HepG2 (cell line): ENCODE data around the gene FHDC1. TPM values are rescaled to one million over a fixed set of nuclear protein-coding genes. Genes with fewer than 3 reads are reported as not detected.

Experiments used
- ATAC-seq: fragments of 200-7000 bp; cut with Tn5 transposase; 3 replicates; pipeline ENCODE4 v1.9.1; 2020; ENCODE audit warnings: mild to moderate bottlenecking, moderate library complexity
- BruUV-seq: library from RNA; stranded (reverse); fragments of 400-500 nt; replicated peaks from 2 replicates; lab custom pipeline; 2021; lab: Mats Ljungman, UMichigan
- CTCF ChIA-PET: fragments of 300-600 bp; formaldehyde crosslinking; extraction: SDS; loops from one replicate; lab custom pipeline; 2021; ENCODE audit warnings: low total read pairs, inconsistent platforms, low intra/inter-chr PET ratio; lab: Yijun Ruan, JAX
- POLR2A ChIA-PET: fragments of 350-600 bp; sonication (Branson Sonifier 250); formaldehyde crosslinking; loops from one replicate; lab custom pipeline; 2020; ENCODE audit warnings: antibody characterized with exemption, inconsistent platforms; lab: Yijun Ruan, JAX
- DNase-seq: peaks from one replicate; pipeline ENCODE4 v3.0.0-alpha.2; 2015; ENCODE audit warnings: low spot score
- FAIRE-seq: peaks from 3 replicates; lab custom pipeline; 2011; peaks lifted over from hg19 to GRCh38; lab: Jason Lieb, UNC
- H2AFZ ChIP-seq: one replicate; pipeline ENCODE4 v1.6.1; 2011; ENCODE audit warnings: low read length, inconsistent platforms
- H3K27ac ChIP-seq: fragments of 300-600 bp; 3 replicates; pipeline ENCODE4 v1.8.0; 2011; ENCODE audit warnings: mixed run types, mild to moderate bottlenecking, mixed read lengths, low read length, inconsistent platforms; ENCODE audit not compliant: insufficient read depth; ENCODE audit errors: extremely low read length
- H3K27me3 ChIP-seq, 2 experiments: fragments of 200-600 bp in 1 of 2; 2 replicates in 1 of 2; 3 replicates in 1 of 2; pipeline versions ENCODE4 v1.6.0 to v1.8.0; 2011; ENCODE audit warnings: low read length in 2 of 2, mild to moderate bottlenecking in 2 of 2, moderate library complexity in 2 of 2, inconsistent platforms in 1 of 2; ENCODE audit not compliant: insufficient read depth in 2 of 2, control insufficient read depth in 1 of 2
- H3K36me3 ChIP-seq, 2 experiments: fragments of 200-600 bp in 1 of 2; replicated peaks in 1 of 2; 2 replicates in 1 of 2; 3 replicates in 1 of 2; pipeline versions ENCODE4 v1.5.1 to v1.8.0; 2011; ENCODE audit warnings: low read length in 2 of 2, inconsistent platforms in 1 of 2; ENCODE audit not compliant: insufficient read depth in 2 of 2, control insufficient read depth in 1 of 2
- H3K4me1 ChIP-seq: 2 replicates; pipeline ENCODE4 v1.5.1; 2012; ENCODE audit warnings: low read length, inconsistent platforms; ENCODE audit not compliant: insufficient read depth
- H3K4me2 ChIP-seq: 2 replicates; pipeline ENCODE4 v1.6.0; 2011; ENCODE audit warnings: low read depth, low read length, inconsistent platforms
- H3K4me3 ChIP-seq, 3 experiments: fragments of 200-600 bp in 1 of 3; sonication (generic), shearing (Covaris generic) in 1 of 3; replicated peaks in 1 of 3; 2 replicates each; pipeline ENCODE4 v1.5.1; 2011 to 2016; ENCODE audit warnings: low read length in 3 of 3, inconsistent platforms in 2 of 3, low read depth in 2 of 3, mild to moderate bottlenecking in 2 of 3, control low read depth in 1 of 3, mixed read lengths in 1 of 3; ENCODE audit not compliant: insufficient read depth in 1 of 3
- H3K79me2 ChIP-seq: one replicate; pipeline ENCODE4 v1.6.1; 2011; ENCODE audit warnings: low read length, inconsistent platforms; ENCODE audit not compliant: insufficient read depth
- H3K9ac ChIP-seq: 2 replicates; pipeline ENCODE4 v1.6.0; 2011; ENCODE audit warnings: mild to moderate bottlenecking, low read depth, low read length, inconsistent platforms; ENCODE audit not compliant: insufficient read depth
- H3K9me3 ChIP-seq: 2 replicates; pipeline ENCODE4 v1.5.1; 2012; ENCODE audit warnings: mild to moderate bottlenecking, low read length
- H4K20me1 ChIP-seq: 2 replicates; pipeline ENCODE4 v1.6.0; 2011; ENCODE audit warnings: inconsistent platforms, mild to moderate bottlenecking, low read length, moderate library complexity; ENCODE audit not compliant: insufficient read depth
- CC2D1A ChIP-seq: sonication (generic); formaldehyde crosslinking; IDR thresholded peaks from 2 replicates; pipeline ENCODE4 v1.8.1; 2023; ENCODE audit warnings: mild to moderate bottlenecking, missing genetic modification reagents
- CHD2 ChIP-seq: IDR thresholded peaks from 2 replicates; pipeline ENCODE4 v1.6.1; 2011; ENCODE audit warnings: low read depth, low read length, improper control_type of control experiment
- MAZ ChIP-seq, 2 experiments: sonication (generic) in 1 of 2; formaldehyde crosslinking in 1 of 2; IDR thresholded peaks; 2 replicates each; pipeline versions ENCODE4 v1.5.0 to v1.6.1; 2012 to 2020; ENCODE audit warnings: low read depth in 2 of 2, mild to moderate bottlenecking in 2 of 2, borderline replicate concordance in 1 of 2, improper control_type of control experiment in 1 of 2, low read length in 1 of 2, missing genetic modification reagents in 1 of 2, moderate library complexity in 1 of 2
- SNAPC4 ChIP-seq: sonication (generic); formaldehyde crosslinking; IDR thresholded peaks from 2 replicates; pipeline ENCODE4 v1.4.0; 2020; ENCODE audit warnings: mild to moderate bottlenecking, missing genetic modification reagents
- ZHX1 ChIP-seq: sonication (generic); formaldehyde crosslinking; IDR thresholded peaks from 2 replicates; pipeline ENCODE4 v1.8.1; 2022; ENCODE audit warnings: low read depth, mild to moderate bottlenecking, missing genetic modification reagents
- ZNF275 ChIP-seq: sonication (generic); formaldehyde crosslinking; IDR thresholded peaks from 2 replicates; pipeline ENCODE4 v1.8.0; 2022; ENCODE audit warnings: missing genetic modification reagents, mild to moderate bottlenecking, inconsistent platforms, borderline replicate concordance
- ZNF30 ChIP-seq: sonication (generic); formaldehyde crosslinking; IDR thresholded peaks from 2 replicates; pipeline ENCODE4 v1.5.0; 2020; ENCODE audit warnings: mild to moderate bottlenecking, missing genetic modification reagents
- ZNF639 ChIP-seq: conservative IDR thresholded peaks from 2 replicates; pipeline ENCODE4 v1.6.1; 2018; ENCODE audit warnings: missing genetic modification reagents
- ZNF704 ChIP-seq: sonication (generic); formaldehyde crosslinking; IDR thresholded peaks from 2 replicates; pipeline ENCODE4 v1.8.1; 2023; ENCODE audit warnings: mild to moderate bottlenecking, inconsistent platforms, moderate library complexity, missing genetic modification reagents, borderline replicate concordance
- WGBS: methylation state at CpG from one replicate; pipeline ENCODE4 v1.1.6; 2017; ENCODE audit warnings: low lambda C conversion rate; 5-methylcytosine and 5-hydroxymethylcytosine counted together
- in situ Hi-C: cut with HindIII; loops from 2 replicates; pipeline ENCODE4 v1.10.0; 2017; ENCODE audit warnings: low pct_unique_long_range_greater_than_20kb; ENCODE audit not compliant: extremely low pct_ligation_motif_present
- intact Hi-C: fragments of 100-400 bp; cut with micrococcal nuclease; formaldehyde crosslinking; loops from one replicate; pipeline ENCODE4 v1.10.0; 2022; ENCODE audit not compliant: unreplicated experiment
- polyA plus RNA-seq, 8 experiments: library from polyadenylated mRNA; depleted of rRNA in 3 of 8; stranded (reverse) in 7 of 8; unstranded in 1 of 8; fragments of >200 nt; fragmentation: Illumina TruSeq in 4 of 8; extraction: Trizol in 4 of 8; gene quantifications; 2 replicates each; pipeline versions ENCODE4 v1.2.1 to v1.2.3, GENCODE V29; 2011 to 2016; ENCODE audit warnings: low read depth in 4 of 8, missing spikeins in 1 of 8, mixed read lengths in 1 of 8; ENCODE audit not compliant: insufficient read depth in 1 of 8
- total RNA-seq, 5 experiments: library from RNA; depleted of rRNA; stranded (reverse); fragments of >200 nt; fragmentation: Illumina TruSeq; extraction: Trizol; gene quantifications; 2 replicates each; pipeline ENCODE4 v1.2.3, GENCODE V29; 2016; ENCODE audit warnings: low read depth in 1 of 5

The FHDC1 gene
- total and polyA plus RNA-seq, 2 of the 13 experiments (the other 11 are each of a cell fraction or from before 2014, with no cell fraction given) = 0.07 to 0.15 TPM

GRCh38 chr4:152975380-152976211 lies 39.5 kb downstream of the FHDC1 start:
- intact Hi-C loops (no loop called here), in situ Hi-C loops (no loop called here)
- Histone ChIP-seq H3K4me3 (no peak overlapping the region), H3K9ac (no peak overlapping the region), H3K9me3 (no peaks in the 10 kb centered on the region), H3K27me3 (no peaks in the 10 kb centered on the region; a peak in 2 of 5 replicates), H3K36me3 (no peaks in the 10 kb centered on the region), H3K4me1 (peaks cover under 1% of the 10 kb centered on the region; the same call in 1 of the 2 replicates), H4K20me1 (no peaks in the 10 kb centered on the region), H3K4me2 (no peak overlapping the region), H3K27ac (no peak overlapping the region), H3K79me2 (no peaks in the 10 kb centered on the region), H2AFZ (no peak overlapping the region)
- ChIA-PET POLR2A (no interaction called here), CTCF (no interaction called here)
- BruUV-seq = no TSS peak
- WGBS = 70% methylated on average over 4 of the region's 38 CpGs
- ATAC-seq = peak; percentile 26; the same call in 1 of the 3 replicates
- FAIRE-seq = no peak
- DNase-seq = no peak
- TF ChIP-seq ZNF704 (CRISPR knock-in tag) (no peak), SNAPC4 (CRISPR knock-in tag) (no peak), CHD2 (no peak), ZNF639 (CRISPR knock-in tag) (no peak), CC2D1A (CRISPR knock-in tag) (no peak), ZNF275 (CRISPR knock-in tag) (no peak), ZNF30 (no peak), MAZ (IDR thresholded peaks at IDR 0.05; ENCODE audit: borderline replicate concordance, low read depth, low read length) (no peak), MAZ (CRISPR knock-in tag; IDR thresholded peaks at IDR 0.05; ENCODE audit: low read depth) (no peak), ZHX1 (CRISPR knock-in tag) (no peak)
